WI38 (cell line): ENCODE measurements around the gene ARHGAP9.
"Not testable (repeated sequence)": the region's sequence is repeated elsewhere in the genome, so short reads cannot be mapped to it uniquely, and the experiment has no call there.

ENCODE experiments used
- H3K4me3 ChIP-seq: 2 replicates; pipeline ENCODE4 v1.5.1; 2011; ENCODE audit warnings: low read depth, mild to moderate bottlenecking, control low read depth, low read length
- CTCF ChIP-seq: IDR thresholded peaks from 2 replicates; pipeline ENCODE4 v1.5.1; 2012; ENCODE audit warnings: low read depth, mild to moderate bottlenecking, control low read depth, low read length

Gene ARHGAP9

GRCh38 chr12:57430112-57430930 is 49.3 kb downstream of the ARHGAP9 start:
- no peak for TF ChIP-seq CTCF
- H3K4me3 ChIP-seq = peak overlapping the region; percentile 57

- TF ChIP-seq CTCF = no peak
- peak overlapping the region; percentile 57 for H3K4me3 ChIP-seq
These were observed 50.1 kb downstream of the ARHGAP9 start for GRCh38 chr12:57429473-57430111.

- TF ChIP-seq CTCF = no peak
- 0 out of 2 replicates have a peak overlapping the region, but pooled peaks have one; percentile 57 for H3K4me3 ChIP-seq
These were observed 50.7 kb downstream of the ARHGAP9 start for GRCh38 chr12:57428965-57429364.

- H3K4me3 ChIP-seq = not testable (repeated sequence)
These were observed 52.7 kb downstream of the ARHGAP9 start for GRCh38 chr12:57426948-57427347.
